Sigmoid colon (tissue), 7 donors: ENCODE measurements around the gene PIK3CB. TPM values are rescaled to one million over a fixed set of nuclear protein-coding genes. Genes with fewer than 3 reads are reported as not detected.

Experiments
- DNase-seq: peaks from one replicate; pipeline ENCODE4 v3.0.0-alpha.2; 2019
- H3K27ac ChIP-seq, 4 donors: fragments of 200-600 bp; sonication (generic); one replicate each; pipeline ENCODE4 v1.5.1; 2016 to 2019; ENCODE audit warnings: mild to moderate bottlenecking in 1 of 4
- H3K27me3 ChIP-seq, 3 donors: fragments of 200-600 bp; sonication (generic); one replicate each; pipeline ENCODE4 v1.5.1; 2019; ENCODE audit warnings: mild to moderate bottlenecking in 1 of 3
- H3K36me3 ChIP-seq, 4 donors: fragments of 200-600 bp; sonication (generic); one replicate each; pipeline ENCODE4 v1.5.1; 2016 to 2019
- H3K4me1 ChIP-seq, 4 donors: fragments of 200-600 bp; sonication (generic); one replicate each; pipeline ENCODE4 v1.5.1; 2017 to 2019
- H3K4me3 ChIP-seq, 4 donors: fragments of 200-600 bp; sonication (generic); one replicate each; pipeline ENCODE4 v1.5.1; 2017 to 2019; ENCODE audit warnings: mild to moderate bottlenecking in 2 of 4, moderate library complexity in 1 of 4
- H3K9me3 ChIP-seq, 4 donors: fragments of 200-600 bp in 3 of 4; sonication (generic) in 3 of 4; one replicate each; pipeline versions ENCODE4 v1.5.1 to v1.6.1; 2013 to 2019
- CTCF ChIP-seq, 4 experiments: fragments of 450-650 bp in 3 of 4; fragments of 200-600 bp in 1 of 4; IDR thresholded peaks; one replicate each; pipeline ENCODE4 v1.5.1; 2016 to 2019; ENCODE audit warnings: antibody characterized with exemption in 4 of 4, mild to moderate bottlenecking in 3 of 4, moderate library complexity in 2 of 4
- EP300 ChIP-seq, 4 donors: sonication (generic); formaldehyde crosslinking; IDR thresholded peaks; one replicate each; pipeline ENCODE4 v1.6.1; 2017; ENCODE audit warnings: antibody characterized with exemption in 4 of 4
- POLR2A ChIP-seq, 2 donors: fragments of 450-650 bp; IDR thresholded peaks; one replicate each; pipeline ENCODE4 v1.6.1; 2016; ENCODE audit warnings: antibody characterized with exemption in 2 of 2, mild to moderate bottlenecking in 2 of 2, moderate library complexity in 2 of 2
- POLR2AphosphoS5 ChIP-seq, 4 donors: sonication (generic); formaldehyde crosslinking; IDR thresholded peaks; one replicate each; pipeline ENCODE4 v1.6.1; 2017; ENCODE audit warnings: antibody characterized with exemption in 4 of 4
- WGBS, 2 donors: extraction: QIAGEN DNeasy Blood & Tissue Kit; methylation state at CpG; one replicate each; pipeline ENCODE4 v1.1.7; 2013; 5-methylcytosine and 5-hydroxymethylcytosine counted together
- intact Hi-C: fragments of 100-400 bp; cut with DNase I; formaldehyde crosslinking; loops from one replicate; pipeline ENCODE4 v1.15.1; 2023
- polyA plus RNA-seq, 3 donors: library from polyadenylated mRNA; stranded (reverse); fragments of 200-250 nt; gene quantifications; one replicate each; pipeline ENCODE4 v1.2.3, GENCODE V29; 2013
- total RNA-seq, 4 donors: library from RNA; depleted of rRNA; stranded (reverse); fragments of >200 nt; gene quantifications; one replicate each; pipeline ENCODE4 v1.1.0, GENCODE V29; 2016
- donor health status: healthy with polysubstance abuse.
- donor health status: Bipolar disorder and iron deficiency.
- donor health status: healthy.

Gene PIK3CB
- total and polyA plus RNA-seq, 7 donors = 17.4 to 29.5 (median 22.0) TPM

- TF ChIP-seq POLR2AphosphoS5 (IDR thresholded peaks at IDR 0.05) = no peak
- no peak for TF ChIP-seq POLR2A (IDR thresholded peaks at IDR 0.05)
- no peak for TF ChIP-seq CTCF (IDR thresholded peaks at IDR 0.05)
- no peak for TF ChIP-seq EP300 (IDR thresholded peaks at IDR 0.05)
- intact Hi-C loops = no loop called here
These were observed 117.4 kb downstream of the PIK3CB start for GRCh38 chr3:138717348-138717747.

GRCh38 chr3:138712086-138712485, 122.6 kb downstream of the PIK3CB start:
- no peak for DNase-seq
- Histone ChIP-seq H3K4me3 (no peak overlapping the region), H3K9me3 (no peaks in the 10 kb centered on the region), H3K27ac (no peak overlapping the region), H3K27me3 (no peaks in the 10 kb centered on the region), H3K4me1 (no peaks in the 10 kb centered on the region), H3K36me3 (peaks cover 0 to 31% (median 4%) of the 10 kb centered on the region in 4 donors)
- TF ChIP-seq CTCF (IDR thresholded peaks at IDR 0.05) (no peak), POLR2A (IDR thresholded peaks at IDR 0.05) (no peak), EP300 (IDR thresholded peaks at IDR 0.05) (no peak), POLR2AphosphoS5 (IDR thresholded peaks at IDR 0.05) (no peak)
- intact Hi-C loops = no loop called here
- WGBS, 2 donors = 86 to 90% methylated on average over 4 of the region's 4 CpGs

More at GRCh38 chr3:138717348-138717747, 117.4 kb downstream of the PIK3CB start:
- Histone ChIP-seq H3K4me3 (no peak overlapping the region), H3K27ac (no peak overlapping the region), H3K27me3 (no peaks in the 10 kb centered on the region), H3K9me3 (no peaks in the 10 kb centered on the region), H3K36me3 (peaks cover 0 to 11% (median 4%) of the 10 kb centered on the region in 4 donors), H3K4me1 (no peaks in the 10 kb centered on the region)
- no peak for DNase-seq
- WGBS, 2 donors = 80 to 92% methylated on average over 2 of the region's 2 CpGs

- Histone ChIP-seq H3K36me3 (peaks cover 0 to 37% (median 0%) of the 10 kb centered on the region in 4 donors), H3K27ac (no peak overlapping the region), H3K27me3 (no peaks in the 10 kb centered on the region), H3K4me1 (no peaks in the 10 kb centered on the region), H3K9me3 (no peaks in the 10 kb centered on the region), H3K4me3 (no peak overlapping the region)
- intact Hi-C loops = no loop called here
- TF ChIP-seq POLR2AphosphoS5 (IDR thresholded peaks at IDR 0.05) (no peak), POLR2A (IDR thresholded peaks at IDR 0.05) (no peak), EP300 (IDR thresholded peaks at IDR 0.05) (no peak), CTCF (IDR thresholded peaks at IDR 0.05) (no peak)
- no peak for DNase-seq
- WGBS, 2 donors = 97 to 99% methylated on average over 1 of the region's 1 CpG
These were observed 129.1 kb downstream of the PIK3CB start for GRCh38 chr3:138705675-138706074.

- DNase-seq = no peak
- H3K27ac ChIP-seq = no peak overlapping the region
- H3K36me3 ChIP-seq = peaks cover 0 to 21% (median 5%) of the 10 kb centered on the region in 4 donors
- no peaks in the 10 kb centered on the region for H3K9me3 ChIP-seq
- H3K4me3 ChIP-seq = no peak overlapping the region
- intact Hi-C loops = no loop called here
- TF ChIP-seq POLR2AphosphoS5 (IDR thresholded peaks at IDR 0.05) (no peak), EP300 (IDR thresholded peaks at IDR 0.05) (no peak), CTCF (IDR thresholded peaks at IDR 0.05) (no peak), POLR2A (IDR thresholded peaks at IDR 0.05) (no peak)
- H3K4me1 ChIP-seq = peaks cover 0 to 11% (median 9%) of the 10 kb centered on the region in 4 donors
- 91 to 92% methylated on average over 1 of the region's 1 CpG for WGBS, 2 donors
- no peaks in the 10 kb centered on the region for H3K27me3 ChIP-seq
These were observed 137.9 kb downstream of the PIK3CB start for GRCh38 chr3:138696666-138697370.
